HG02938 (cell line): Measurements from ENCODE around the gene COL19A1.

Source experiments
- ATAC-seq: cut with Tn5 transposase; IDR thresholded peaks from one replicate; pipeline ENCODE4 v1.9.1; 2021; ENCODE audit warnings: mild to moderate bottlenecking, moderate library complexity; ENCODE audit not compliant: unreplicated experiment

COL19A1 gene

DNA sequence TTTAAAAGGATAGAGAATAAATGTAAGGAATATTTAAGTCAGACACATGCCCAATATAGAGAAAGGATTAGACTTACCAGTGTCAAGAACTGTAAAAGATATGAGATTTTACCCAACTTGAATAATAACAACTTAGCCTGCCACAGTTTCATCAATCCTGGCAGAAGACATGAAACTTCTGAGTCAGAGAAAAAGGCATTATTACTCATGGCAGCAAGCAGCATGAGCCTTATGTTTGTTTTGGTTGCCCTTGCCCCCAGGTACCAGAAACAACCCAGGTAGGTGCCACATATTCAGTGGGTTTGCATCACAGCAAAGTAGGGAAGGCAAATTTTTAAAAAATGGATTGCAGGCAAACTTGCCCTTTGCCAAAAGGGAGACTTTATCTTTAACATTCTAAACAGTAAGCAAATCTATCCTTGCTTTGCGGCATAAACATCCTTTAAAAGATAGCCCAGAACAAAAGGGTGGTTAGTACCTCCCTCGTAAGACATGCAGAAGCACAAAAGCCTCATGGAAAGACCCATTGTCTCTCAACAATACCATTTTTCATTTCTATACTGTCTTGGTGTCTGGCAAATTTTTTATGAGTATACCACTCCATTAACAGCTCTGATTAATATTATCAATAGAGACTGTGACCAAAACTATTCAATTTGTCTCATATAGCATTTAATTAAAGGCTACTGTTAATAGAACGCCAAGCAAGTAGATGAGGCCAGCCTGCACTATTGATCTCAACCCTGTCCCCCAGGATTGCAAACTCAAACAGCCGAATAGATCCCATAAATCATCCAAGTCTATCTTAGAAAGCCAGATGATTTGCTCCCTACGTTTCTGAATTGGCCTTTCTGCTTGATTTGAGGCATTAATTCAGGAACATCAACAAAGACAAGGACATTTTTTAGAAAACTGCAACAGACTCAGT is 185.1 kb downstream of the COL19A1 start:
- no peak for ATAC-seq

DNA sequence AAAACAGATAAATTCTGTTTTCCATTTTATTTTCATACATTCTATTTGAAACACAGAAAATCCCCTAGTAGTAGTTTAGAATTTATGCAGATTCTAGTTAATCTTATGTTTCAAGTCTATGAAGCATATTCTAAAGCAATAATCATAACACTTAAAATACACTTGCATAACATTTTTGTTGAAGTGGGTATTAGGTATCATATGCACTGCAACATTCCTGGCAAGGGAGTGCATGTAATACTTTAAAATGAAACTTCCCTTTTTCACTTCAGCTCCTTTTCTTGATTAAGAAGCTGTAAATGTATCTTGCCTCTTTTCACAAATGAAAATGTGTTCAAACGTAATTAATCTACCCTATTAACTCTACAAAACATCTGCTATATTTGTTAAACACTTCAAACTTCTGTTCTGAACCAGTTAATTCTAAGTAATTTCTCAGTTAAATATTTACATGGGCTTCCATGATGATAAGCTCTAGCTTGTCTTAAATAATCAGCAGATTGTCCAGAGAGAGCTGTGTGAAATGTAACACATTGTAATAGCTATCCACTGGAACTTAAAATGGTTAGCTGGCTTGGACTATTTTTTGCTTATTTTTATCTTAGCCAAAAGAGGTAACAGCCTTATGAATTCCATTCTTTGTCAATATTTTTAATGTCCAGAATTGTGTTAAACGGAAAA is 192.8 kb downstream of the COL19A1 start:
- ATAC-seq = no peak

DNA sequence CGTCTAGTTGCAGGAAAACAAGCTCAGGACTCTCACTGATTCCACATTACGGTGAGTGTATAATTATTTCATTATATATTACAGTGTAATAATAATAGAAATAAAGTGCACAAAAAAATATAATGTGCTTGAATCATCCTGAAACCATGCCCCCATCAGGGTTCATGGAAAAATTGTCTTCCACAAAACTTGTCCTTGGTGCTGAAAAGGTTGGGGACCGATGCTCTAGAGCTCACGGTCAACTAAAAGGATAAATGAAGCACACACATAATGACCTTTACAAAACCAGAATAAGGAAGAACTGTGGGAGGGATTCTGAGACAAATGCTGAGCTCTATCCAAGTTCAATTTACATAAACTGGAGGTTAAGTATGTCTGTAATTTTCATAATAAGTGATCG is 194.3 kb downstream of the COL19A1 start:
- no peak for ATAC-seq

DNA sequence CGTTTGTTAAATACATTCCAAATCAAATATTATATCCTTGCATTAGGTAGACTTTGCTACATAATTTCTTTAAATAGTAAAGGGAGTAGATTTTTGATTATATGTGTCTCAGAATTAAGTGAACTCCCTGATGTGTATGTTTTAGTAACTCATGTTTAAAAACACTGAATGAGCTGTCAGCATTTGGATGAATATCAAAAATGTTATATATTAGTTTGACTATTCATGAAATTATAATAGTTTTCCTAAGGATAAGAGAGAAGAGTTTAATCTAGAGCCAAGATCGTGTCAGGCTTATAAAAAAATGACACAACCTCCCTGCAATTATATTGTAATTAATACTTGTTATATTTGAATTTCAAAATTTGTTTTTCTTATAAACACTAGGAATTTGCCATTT is 195.2 kb downstream of the COL19A1 start:
- no peak for ATAC-seq

DNA sequence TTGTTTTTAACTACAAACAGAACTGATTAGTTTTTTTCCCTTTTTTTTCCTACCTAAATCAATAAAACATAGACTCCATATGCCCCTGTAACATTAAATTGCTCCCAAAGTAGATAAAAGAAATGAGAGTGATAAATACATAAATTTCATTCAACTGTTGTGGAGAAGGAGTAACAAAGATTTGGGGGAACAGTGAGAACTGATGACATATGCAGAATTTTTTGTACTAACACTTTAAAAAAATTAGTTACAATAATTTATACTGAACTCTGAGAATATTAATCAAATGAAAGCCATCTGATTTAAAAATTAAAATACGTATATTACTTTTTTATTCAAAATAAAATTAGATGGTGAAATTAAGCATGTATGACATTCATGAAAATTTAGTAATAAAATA is 195.7 kb downstream of the COL19A1 start:
- no peak for ATAC-seq

DNA sequence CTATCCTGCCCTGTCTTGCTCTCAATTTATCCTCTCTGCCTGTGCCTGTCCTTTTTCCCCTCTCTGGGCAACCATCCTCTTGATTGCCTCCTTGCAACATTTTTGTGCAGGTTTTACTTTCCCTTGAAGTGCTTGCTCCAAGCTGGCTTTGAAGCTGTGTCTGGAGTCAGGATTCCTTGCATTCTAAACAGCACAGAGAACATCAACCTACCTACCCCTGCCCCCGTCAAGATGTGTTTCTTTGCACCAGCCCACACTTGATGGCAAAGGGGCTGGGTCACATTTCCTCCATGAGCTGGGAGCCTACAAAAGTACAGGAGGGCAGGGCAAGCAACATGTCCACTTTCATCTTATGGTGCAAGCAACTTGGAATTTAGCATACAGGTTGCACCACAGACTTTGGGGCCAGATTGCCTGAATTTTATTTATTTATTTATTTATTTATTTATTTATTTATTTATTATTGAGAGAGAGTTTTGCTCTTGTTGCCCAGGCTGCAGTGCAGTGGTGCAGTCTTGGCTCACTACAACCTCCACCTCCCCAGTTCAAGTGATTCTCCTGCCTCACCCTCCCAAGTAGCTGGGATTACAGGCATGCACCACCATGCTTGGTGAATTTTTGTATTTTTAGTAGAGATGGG is 206.3 kb downstream of the COL19A1 start:
- no peak for ATAC-seq

DNA sequence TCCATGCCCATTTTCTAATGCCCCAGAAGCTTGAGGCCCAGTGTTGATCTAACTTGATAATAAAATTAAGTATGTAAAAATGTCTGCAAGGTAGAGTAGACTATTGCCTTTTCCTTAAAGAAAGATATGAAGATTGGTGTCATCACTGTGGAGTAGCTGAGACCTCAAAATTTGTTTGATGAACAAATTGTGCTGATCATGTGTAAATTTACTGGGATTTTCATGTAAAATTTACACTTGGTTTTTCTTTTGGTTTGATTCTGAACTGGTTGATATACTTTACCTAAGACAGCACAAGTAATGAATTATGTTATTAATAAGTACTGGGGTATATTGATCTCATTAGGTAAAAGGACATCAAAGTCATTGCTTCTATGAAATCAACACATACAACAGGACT is 207.3 kb downstream of the COL19A1 start:
- ATAC-seq = no peak

DNA sequence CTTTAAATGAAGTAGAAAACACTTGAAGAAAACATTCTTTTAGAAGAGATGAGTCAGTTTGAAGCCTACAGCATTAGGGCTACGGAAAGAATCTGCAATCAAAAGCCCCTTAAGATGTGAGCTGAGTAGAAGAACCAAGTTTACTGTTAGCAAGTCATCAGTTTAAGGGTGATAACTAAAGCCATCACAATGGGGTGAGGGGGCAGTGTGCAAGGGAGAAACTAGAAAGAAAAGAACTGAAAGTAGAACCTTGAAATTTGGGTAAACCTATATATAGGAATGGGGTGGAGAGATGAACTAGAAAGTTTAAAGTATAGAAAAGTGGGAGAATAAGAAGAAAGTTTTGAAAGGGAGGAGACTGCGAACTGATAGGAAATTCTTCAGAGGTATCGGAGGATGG is 212.9 kb downstream of the COL19A1 start:
- ATAC-seq = no peak

DNA sequence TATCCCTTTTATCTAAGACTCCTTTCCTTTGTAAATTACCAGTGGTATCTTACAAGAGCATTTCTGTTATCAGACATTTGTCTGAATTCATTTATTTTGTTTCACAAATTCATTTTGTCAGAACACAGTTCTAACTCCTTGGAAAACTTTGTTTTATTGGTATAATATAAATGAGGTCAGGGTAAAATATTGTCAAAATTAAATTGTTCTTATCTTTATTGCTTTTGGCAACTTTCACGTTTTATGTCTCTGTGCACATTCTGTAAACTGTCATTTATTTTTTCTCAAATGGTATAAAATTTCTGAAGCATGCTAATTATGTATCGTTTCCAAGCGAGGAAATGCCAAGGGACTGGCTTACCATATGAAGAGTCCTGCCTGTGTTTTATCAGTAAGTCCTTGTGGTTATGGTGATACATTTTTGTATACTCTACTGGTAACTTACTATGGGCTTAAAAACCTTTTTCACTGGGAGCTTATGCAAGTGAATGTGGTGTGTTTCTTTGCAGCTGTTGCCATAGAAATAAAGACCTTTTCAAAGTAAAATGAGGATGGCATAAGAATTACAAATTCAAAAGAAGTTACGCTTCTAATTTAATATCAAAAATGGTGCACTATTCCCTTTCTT is 214.2 kb downstream of the COL19A1 start:
- no peak for ATAC-seq

DNA sequence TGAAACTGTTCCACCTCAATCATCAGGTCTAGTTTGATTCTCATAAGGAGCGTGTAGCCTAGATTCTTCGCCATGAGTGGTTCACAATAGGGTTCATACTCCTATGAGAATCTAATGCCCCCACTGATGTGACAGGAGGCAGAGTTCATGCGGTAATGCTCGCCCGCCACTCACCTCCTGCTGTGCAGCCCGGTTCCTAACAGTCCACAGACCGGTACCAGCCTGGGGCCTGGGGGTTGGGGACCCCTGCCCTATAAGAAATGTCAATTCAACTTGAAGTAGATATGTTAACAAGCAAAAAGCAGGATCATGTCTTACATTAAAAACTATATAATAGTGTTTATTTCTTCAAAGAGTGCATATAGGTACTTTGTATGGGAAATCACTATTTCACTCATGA is 216.5 kb downstream of the COL19A1 start:
- ATAC-seq = no peak

DNA sequence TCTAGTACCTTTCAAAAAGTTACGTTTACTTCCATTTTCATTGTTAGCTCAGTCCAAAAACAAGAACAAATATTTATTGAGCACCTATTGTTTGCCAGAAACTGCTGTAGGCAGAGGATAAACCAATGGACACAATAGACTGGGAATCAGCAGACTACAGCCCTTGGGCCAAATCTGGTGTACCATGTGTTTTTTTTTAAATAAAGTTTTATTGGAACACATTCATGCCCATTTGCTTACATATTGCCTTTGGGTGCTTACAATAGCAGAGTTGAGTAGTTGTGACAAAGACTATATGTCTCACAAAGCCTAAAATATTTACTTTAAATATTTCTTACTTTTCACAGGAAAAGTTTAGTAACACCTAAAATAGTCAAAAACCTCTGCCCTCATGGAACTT is 220.4 kb downstream of the COL19A1 start:
- no peak for ATAC-seq

DNA sequence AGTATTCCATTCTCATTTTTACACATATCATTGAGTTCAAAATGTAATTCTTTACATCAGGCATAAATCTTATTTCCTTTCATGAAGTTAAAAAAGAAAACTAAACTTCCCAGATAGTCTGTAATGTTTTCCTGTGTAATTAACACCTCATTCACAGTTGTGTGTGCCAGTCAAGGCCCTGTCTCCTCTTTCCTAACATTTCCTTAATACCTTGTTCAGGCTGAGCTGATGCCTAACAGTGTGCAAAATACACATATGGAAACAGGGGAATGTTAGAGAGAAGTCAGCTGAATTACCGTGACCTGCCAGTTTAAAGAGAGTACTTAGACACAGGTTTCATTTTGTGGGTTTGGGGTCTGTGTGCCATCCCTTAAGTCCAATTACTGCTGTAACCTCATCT is 227.8 kb downstream of the COL19A1 start:
- no peak for ATAC-seq

DNA sequence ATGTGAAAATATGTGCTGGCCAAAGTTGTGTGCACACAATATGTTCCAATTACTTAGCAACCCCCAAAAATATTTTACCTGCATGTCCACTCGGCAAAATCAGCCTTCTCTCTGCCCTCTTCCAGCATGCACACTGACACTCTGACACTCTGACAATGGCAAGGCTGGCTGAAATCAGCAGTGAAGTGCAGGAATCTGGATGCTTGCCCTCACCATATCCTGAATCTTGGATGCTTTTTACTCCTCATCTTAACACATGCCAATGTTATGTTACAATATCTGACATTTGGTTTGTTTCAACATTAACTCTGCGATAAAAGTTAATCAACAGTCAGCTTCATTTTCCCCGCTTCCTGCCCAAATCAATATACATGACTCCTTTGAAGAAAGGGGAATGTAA is 233.4 kb downstream of the COL19A1 start:
- ATAC-seq = no peak

DNA sequence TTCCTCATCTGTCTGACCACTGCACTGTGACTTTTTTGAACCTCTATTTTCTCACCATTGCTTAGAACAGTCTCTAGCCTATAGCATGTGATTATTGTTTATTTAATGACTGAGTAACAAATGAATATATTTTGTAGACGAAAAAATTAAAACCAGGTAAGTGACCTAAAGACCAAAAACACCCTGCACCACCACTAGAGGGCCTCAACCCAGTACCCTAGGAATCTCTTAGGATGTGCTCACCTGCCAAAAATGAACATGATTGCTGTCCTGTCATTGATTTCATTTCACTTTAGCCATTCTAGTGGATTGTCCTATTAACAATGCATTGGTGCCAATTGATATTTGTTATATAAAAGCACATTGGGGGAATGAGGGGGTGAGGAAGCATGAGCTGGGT is 237.4 kb downstream of the COL19A1 start:
- ATAC-seq = no peak

DNA sequence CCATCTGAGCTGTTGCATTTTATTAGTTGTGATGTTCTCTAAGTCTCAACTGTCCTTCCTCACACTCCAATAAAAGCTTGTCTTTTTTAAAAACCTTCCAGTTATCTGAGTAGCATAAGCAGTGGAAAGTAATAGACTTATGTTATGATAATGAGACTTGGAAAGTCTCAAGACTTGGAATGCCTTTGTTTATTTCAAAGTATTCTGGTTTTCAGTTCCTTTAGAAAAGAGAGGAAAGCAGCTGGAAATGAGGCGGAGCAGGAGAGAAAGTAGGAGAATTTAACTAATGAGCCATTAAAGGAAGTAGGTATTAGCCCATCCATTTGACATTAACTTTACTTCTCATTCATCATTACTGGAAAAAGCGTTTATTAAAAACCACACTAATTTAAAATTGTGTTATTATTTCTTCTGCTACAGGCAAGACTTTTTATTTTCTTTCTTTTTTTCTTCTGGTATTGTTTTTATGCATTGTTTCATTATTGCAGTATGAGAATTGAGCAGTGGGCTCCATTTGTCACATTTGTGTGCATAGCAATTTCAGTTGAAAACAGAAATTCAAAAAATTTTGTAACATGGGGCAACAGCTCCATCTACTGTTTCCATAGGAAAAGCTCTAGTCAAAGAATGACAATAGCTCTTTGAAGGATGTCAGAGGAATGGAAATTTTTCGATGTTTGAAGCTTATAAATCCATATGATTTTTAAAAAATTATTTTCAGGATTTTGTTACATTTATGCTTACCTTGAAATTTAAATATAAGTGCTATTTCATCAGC is 241.7 kb downstream of the COL19A1 start:
- no peak for ATAC-seq

DNA sequence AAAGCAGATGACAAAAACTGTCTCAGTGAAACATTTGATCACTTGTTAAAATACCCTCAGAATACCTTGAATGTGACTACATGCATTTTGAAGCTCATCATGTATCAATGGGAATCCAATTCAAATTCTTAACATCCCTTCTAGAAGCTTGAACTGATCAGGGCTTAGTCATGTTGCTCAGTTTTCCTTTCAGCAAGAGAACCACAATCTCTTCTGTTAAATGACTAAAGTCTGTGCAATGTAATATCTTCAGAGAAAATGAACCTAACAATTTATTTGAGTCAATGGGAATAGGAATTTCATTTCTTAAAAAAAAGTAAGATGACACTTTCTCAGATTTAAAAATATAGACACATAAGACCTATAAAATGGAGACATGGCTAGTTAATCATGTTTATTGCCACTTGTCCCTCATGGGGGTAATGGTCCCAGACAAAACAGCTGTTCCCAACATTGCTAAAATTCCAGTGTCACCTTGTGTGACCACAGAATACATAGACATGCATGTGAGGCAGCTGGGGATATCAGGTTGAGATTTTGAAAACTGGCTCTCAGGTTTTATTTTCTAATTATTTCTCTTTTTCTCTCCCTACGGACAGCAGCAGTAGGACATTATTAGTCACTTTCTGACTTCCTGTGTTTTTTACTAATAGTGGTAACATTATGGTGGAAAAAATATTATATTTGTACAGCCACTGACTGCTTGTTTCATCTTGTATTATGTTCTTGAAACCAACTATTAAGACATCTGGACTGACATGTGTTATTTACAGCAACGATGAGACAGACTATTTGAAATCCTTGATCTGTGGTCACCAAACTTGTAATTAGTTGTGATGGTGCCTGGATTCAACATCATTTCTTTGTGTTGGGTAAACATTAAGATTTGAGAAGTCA is 244.0 kb downstream of the COL19A1 start:
- ATAC-seq = peak; percentile 44

DNA sequence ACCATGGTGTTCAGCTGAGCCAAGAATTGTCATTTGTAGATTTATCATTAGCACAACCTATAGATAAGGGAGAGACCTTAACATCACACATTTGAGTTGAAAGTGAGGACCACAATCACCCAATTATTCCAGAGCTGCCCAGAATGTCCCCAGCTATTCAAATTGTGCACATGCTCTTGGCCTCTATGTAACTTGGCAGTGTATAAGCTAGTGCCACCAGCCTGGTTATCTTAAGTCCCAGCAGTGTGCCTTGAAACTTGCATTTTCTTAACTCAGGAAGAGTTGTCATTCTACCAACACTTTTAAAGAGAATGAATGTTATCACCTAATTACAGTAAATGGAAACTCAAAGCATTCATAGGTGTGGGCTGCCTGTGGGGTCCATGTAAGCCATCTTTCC is 245.4 kb downstream of the COL19A1 start:
- no peak for ATAC-seq

DNA sequence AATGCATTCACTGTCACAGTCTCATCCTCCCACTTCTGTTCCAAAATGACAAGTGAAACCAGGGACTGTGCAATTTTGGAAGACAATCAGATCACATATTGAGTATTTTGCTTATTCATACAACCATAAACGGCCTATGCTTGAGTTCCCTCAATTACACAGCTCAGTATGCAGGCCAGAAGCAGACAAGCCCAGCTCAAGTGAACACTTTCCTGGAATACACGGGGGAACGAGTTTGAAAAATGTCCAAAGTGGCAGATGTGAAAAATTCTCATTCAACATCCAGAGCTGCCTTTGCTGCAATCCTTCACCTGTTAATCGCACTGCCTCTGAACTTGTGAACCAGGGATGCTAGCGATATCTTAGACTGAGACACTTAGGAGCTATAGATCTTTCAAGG is 246.4 kb downstream of the COL19A1 start:
- no peak for ATAC-seq

DNA sequence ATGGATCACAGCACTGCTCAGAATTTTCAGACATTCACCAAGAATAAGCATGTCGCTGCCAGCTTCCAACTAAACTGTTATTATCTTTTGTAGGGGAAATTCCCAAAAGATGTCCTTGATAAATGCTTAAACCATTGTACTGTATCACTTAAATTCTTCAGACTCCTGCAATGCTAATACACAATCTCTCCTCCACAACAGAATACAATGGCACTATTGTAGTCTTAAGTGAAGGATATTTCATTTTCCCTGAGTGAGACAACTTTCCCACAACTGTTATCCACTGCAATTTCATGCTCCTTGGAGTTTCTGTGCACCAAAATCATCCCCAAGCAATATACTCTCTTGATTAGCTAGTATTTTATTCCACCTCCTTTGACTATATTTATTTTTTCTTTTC is 246.8 kb downstream of the COL19A1 start:
- ATAC-seq = no peak

DNA sequence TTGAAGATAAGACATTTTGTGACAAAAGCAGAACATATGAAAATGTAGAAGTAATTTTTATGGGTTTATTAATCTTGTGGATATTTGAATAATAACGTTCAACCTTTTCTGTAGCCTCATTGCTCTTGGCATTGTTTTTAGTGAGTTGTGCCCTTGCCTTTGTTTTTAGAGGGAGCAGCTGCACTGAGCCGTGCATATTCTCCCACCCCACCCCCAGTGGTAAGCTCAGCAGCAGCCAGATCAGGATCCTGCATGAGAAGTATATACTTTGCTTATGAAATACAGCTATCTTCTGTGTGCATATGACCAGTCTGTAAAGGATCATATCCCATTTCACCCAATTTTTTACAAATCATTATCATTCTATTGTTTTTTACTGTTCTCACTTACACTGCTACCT is 252.3 kb downstream of the COL19A1 start:
- no peak for ATAC-seq
